HG03575 (cell line): ENCODE measurements around the gene SMPD4.
"Not testable (repeated sequence)": the region's sequence is repeated elsewhere in the genome, so short reads cannot be mapped to it uniquely, and the experiment has no call there.

Experiments used
- ATAC-seq: cut with Tn5 transposase; IDR thresholded peaks from one replicate; pipeline ENCODE4 v1.9.1; 2021; ENCODE audit not compliant: unreplicated experiment, insufficient number of reproducible peaks, low FRiP score; ENCODE audit errors: extremely low read depth

Gene SMPD4

DNA sequence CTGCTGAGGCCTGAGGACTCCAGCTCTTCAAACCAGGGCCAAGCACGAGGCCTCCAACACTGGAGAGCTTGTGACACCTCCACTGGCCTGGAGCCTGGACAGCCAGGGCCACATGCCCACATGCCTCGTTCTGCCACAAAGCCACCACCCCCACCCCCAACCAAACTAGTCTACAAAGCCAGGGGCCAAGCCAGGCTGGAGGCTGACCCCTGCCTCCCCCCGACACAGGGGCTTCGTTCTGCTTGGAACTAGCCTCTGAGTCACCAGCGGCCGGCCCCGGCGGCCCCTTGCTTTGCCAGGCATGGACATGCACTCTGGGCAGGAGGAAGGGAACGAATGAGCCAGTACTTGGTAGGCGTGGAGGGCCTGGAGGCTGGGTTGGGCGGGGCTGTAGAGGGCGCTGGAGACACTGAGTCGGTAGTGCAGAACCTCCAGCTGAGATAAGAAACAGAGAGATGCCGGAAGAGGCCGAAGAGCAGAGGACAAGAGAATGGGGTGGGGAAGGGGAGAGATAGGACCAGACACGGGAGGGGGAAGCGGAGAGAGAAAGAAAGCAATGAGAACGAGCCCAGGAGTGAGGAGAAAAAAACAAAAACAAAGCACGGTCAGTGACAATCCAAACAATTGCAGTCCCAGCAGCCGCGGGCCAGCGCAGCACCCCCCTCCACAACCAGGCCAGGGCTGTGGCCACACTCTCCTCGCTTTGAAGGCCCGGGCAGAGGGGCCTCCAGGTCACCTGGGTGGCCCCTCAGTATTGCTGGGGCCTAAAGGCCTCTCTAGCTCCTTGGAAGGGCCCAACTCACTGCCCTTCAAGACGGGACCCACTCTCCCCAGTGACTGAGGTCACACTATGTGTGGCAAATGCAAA is 20.3 kb downstream of the SMPD4 start:
- ATAC-seq: not testable (repeated sequence)

DNA sequence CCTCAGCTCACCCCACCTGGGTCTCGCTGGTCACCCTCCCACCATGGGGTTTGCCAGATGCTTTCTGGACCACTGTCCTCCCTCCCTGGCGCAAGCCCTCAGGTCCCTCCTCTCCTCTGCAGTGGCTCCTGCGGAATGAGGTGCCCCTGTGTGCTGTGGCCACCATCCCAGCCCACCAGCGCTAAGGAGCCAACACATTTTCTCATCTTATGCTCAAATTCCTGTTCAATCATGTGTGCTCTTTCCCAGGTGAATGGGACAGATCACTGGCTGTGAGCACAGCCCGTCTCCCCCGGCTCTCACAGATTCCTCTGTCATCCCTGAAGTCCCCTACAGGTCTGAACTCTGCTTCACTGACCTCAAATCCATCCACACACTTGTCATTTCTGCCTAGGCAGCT is 21.3 kb downstream of the SMPD4 start:
- no peak for ATAC-seq

DNA sequence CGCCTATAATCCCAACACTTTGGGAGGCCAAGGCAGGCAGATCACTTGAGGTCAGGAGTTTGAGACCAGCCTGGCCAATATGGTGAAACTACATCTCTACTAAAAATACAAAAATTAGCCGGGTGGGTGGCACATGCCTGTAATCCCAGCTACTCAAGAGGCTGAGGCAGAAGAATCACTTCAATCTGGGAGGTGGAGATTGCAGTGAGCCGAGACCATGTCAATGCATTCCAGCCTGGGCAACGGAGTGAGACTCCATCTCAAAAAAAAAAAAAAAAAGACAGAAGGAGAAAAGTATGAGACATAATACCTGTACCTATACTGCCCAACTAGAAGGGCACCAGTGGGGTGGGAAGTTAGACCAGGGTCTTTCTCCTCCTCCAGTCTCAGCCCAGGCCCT is 22.0 kb downstream of the SMPD4 start:
- not testable (repeated sequence) for ATAC-seq

DNA sequence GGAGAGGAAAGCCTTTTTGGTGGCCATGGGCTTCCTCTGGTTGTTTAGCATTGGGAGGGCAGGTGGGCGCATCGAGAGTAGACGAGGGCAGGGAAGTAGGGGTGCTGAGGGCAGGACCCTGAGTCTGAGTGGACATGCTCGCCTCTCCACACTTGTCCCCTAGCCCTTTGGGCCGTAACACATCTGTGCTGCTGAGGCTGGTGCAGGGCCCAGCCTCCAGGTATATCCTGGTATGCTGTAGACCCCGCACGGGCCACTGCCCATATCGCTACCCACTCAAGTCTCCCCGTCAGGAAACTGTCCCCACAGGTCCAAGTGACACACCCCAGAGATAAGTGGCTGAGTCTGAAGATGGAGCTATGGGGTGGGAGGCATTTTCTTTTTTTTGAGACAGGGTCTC is 22.8 kb downstream of the SMPD4 start:
- ATAC-seq: no peak

DNA sequence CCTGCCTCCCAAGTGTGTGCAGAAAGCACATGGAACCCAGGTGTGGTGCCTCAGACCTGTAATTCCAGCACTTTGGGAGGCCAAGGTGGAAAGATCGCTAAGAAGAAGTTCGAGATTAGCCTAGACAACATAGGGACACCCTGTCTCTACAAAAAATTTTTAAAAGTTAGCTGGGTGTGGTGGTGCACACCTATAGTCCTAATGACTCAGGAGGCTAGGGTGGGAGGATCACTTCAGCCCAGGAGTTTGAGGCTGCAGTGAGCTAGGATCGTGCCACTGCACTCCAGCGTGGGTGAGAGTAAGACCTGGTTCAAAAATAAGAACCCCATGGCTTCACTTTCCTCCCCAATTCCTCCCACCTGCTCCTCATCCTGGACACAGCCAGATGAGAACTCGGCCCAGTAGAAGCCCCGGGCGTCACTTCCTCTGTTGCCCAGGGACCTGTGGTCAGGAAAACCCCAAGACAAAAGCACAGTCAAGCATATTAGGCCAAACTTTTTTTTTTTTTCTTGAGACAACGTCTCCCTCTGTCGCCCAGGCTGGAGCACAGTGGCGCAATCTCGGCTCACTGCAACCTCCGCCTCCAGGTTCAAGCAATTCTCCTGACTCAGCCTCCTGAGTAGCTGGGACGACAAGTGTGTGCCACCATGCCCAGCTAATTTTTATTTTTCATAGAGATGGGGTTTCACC is 23.4 kb downstream of the SMPD4 start:
- peak; percentile 76 for ATAC-seq

DNA sequence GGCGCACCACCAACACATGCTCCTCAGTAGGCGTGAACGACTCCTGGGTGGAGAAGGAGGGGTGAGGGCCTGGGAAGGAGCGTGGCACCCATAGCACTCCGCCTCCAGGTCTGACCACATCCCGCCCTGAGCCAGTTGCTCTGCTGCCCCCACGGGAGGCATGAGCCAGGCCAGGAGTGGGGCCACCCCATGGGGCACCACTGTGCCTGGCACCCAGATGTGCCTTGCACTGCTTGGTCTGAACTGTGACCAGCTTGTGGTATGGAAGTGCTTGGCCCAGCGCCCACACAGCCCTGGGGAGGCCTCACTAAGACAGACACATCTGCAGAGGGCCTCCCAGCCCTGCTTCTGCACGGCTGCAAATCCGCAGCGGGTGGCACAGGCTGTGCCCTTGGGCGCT is 24.0 kb downstream of the SMPD4 start:
- ATAC-seq: not testable (repeated sequence)

DNA sequence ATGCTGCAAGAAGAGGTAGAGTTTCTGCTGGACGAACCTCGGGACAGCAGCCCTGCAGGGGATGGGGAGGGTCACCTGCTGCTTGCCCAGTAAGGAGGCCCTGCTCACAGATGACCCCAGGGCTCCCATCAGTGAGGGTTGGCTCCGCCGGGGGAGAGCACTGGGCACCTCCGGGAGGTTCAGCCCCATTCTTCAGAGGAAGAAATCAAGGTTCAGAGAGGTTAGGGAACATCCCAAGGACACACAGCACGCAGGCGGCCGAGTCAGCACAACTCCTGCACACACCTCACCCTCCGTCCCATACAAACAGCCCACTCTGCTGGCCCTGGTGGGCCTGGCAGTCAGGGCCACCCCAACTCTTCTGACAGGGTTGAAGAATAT is 24.8 kb downstream of the SMPD4 start:
- no peak for ATAC-seq

DNA sequence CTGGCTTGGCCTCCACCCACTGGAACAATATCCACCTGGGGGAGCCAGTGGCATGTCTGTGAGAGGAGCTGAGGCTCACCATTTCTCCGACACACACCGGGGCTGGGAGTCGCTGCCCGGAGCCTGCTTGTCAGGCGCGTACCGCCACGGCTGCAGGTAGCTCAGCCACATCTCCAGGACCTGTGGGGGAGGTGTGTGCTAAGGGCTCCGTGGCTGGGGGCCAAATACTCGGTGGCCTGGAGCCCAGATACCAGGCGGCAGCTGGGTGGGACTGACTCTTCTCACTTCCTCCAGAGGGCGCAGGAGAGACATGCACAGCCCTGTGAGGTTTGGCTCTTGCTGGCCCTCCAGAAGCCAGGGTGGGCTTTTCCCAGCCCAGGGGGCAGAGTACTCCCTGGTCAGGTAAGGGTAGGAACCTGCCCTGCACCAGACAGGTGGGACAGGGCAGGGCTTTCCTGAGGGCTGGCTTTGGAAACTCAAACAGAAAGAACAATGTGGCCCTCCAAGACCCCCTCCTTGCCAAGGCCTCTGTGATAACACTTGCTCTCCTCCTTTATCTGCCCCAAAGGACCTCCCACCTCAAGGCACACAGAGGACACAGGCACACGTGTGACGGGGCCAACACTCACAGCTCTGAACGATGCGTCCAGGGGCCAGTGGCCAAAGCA is 25.3 kb downstream of the SMPD4 start:
- ATAC-seq: not testable (repeated sequence)

DNA sequence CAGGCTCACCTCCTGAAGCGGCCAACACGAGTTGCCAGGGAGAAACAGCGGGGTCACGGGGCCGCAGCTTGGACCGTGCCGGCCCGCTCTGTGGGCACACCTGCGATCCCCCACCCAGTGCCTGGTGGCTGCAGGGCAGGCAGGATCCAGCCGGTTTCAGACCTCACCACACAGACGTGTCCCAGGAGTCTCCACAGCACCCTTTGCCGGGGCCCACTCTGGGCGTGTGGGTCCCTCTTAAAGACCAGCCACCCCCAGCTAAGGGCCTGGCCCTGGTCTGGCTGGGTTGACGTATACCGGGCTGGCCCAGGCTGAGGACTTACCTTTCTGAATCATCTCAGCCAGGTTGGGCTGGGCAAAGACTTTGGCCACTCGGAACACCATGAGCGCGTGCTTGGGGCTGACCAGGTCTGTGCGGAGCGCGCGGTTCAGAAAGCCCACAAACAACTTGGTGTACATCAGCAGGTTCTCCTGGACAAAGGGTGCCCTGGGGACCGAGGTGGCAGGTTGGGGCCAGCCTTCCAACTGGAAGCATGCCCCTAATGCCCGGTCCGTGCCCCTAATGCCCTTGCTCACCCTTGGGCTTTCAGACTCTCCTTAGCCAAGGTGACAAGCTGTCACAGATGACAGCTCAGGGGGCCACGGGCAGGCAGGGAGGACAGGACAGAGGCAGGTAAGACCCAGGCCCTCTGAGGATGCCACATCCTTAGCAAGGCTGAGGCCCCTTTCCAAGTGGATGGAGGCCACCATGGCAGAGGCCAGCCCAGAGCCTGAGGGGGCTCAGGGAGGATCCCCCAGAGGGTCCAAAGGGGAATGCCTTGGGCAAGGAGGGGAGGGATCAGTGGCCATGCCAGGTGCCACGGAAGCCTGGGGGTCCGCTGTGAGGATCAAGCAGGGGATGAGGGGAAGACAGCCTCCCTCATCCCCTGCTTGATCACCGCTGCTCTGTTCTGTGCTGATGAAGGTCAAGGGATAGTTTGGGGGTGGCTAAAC is 26.3 kb downstream of the SMPD4 start:
- ATAC-seq: no peak

DNA sequence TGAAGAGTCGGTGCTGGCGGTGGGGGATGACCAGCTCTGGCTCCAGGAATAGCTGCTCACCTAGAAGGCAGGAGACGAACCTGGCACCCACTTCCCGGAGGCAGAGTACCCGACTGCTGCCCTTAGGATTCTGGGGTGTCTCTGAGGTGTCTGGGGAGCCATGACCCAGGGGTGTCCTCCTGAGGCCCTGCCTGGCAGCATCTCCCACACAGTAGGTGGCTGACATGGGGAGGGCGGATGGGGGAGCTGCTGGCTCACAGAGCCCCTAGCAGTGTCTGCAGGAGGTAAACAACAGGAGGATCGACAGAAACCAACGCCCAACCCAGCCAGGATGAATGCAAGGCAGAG is 27.0 kb downstream of the SMPD4 start:
- not testable (repeated sequence) for ATAC-seq

DNA sequence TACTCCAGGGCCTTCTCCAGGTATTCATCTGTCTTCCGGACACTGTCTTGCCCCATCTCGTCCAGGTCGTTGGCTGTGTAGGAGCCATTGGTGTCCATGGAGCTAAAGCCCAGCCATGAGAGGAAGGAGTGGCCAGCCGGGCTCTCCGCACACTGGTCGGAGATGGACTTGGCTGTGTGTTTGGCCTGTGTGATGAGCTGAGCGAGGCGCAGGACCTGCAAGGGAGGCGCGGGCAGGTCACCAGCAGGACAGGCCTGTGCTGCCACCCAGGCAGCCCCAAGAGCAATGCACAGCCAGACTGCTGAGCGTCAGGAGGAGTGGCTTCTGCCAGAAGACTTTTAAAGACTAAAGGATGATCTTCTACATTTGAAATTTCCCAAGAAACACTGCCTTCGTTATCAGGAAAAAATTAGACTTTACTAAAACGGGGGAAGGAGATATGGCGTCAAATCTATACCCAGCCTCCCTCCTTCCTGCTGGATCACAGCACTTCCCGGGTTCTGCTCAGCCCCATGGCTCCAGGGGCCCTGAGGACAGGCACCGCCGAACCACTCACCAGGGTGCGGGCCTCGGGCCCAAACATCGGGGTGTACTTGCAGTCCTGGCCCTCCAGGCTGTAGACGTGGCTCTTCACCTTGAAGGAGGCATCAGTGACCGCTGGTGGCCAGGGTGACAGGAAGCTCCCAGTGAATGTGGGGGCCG is 27.5 kb downstream of the SMPD4 start:
- not testable (repeated sequence) for ATAC-seq

DNA sequence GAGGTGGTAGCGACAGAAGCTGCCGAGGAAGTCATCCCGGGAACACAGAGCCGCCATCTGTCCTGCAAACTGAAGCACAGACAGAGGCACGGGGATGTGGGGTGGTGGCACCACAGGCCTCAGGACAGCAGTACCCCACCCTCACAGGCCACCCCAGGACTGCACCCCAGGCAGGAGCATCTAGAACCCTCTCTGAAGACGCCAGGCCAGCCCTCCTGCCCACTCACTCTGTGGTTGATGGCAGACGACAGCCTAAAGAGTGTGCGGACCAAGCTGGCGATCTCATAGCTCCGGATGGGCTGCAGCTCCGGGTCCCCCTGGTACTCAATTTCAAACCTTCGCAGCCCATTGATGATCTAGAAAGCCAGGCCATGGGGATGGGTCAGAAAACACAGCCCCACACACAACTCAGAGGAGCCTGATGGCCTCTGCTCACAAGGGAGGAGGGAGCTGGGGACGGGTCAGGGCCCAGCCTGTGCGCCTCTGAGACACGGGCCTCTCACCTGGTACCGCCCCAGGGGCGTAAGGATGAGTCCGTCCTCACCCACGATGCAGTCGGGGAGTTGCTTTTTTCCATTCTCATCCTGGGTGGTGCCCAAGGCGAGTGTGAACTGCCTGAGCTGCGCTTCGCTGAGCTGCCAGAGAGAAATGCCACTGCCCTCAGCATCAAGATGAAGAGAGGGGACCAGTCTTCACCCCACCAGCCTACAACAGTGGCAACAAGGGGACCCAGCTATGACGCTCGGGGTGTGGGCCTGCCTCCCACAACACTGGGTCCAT is 28.4 kb downstream of the SMPD4 start:
- no peak for ATAC-seq

DNA sequence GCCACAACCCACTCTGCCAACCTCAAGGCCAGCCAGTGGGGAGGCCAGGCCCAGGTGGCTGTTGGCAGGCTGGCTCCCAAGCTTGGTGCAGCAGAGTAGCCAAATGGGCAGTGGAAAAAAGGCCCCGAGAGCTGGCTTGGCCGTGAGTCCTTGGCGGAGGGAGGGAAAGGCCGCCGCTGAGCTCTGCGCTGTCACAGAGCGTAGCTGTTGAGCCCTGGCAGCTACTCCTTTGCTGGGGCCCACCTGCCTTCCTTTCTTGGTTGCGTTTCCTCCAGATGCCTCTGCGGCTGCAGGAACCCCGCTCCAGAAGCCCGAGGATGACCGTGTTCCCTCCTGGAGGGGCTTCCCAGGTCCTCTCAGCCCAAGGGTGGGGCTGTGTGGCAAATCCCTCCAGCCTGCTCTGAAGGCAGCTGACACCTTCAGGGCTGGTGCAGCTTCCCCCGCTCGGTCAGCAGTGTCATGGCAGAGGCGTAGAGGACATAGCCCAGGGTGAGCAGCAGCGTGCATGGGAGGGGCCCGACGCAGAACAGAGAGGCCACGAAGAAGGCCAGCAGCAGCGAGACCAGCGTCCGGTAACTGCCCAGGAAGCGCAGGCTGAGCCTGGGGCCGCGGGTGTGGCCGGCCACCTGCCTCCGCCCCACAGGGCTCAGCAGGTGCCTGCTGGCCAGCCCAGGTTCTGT is 29.1 kb downstream of the SMPD4 start:
- ATAC-seq: not testable (repeated sequence)

DNA sequence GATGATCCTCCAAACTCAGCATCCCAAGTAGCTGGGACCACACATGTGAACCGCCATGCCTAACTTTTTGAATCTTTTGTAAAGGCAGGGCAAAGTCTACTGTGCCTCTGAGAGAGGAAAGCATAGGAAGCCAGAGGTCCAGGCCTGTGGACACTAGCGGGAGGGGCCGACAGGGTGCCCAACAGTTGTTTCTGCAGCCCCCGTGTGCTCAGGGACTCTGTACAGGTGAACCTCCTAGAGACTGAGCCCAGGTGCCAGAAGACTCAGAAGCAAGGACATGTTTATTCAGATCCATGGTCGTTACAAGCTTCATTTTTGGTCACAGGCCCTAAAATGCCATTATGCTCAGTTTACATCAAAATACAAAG is 30.3 kb downstream of the SMPD4 start:
- ATAC-seq: not testable (repeated sequence)

DNA sequence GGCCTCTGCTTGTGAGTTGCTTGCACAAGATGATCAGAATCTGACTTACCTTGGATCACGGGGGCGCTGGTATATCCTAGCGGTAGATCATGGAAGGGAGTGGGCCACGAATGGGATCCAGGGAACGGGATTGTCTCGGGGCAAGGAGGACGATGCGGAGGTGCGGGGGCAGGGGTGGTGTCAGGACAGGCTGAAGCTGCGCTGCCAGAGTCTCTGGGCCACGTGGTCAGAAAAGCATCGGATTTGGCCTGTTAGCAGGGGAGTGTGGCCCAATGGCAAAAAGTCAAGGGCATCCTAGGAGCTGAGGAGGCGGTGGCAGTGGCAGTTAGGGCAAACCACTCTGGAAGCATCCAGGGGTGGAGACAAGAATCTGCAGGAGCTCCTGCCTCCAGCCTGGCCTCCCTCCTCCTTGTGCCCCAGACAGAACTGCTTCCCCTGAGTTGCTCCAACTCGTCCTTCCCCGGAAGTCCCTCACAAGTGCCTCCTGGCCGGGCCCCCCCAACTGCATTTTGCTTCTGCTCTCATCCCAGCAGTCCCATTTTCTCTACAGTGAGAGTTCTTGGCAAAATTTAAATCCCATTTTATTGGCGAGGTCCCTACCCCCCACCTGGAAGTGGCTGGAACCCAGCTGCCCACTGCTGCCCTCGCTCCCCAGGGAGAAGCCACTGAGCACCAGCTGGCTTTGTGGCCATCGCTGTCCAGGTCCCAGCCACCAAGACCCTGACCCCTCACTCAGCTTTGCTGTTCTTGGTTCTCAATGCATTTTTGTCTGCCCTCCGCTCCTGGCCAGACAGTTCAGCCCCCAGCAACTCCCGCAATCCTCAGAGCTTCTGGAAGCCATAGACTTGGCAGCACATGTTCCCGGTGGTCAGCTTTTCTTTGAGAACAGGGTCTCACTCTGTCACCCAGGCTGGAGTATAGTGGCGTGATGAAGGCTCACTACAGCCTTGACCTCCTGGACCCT is 30.9 kb downstream of the SMPD4 start:
- ATAC-seq: no peak

DNA sequence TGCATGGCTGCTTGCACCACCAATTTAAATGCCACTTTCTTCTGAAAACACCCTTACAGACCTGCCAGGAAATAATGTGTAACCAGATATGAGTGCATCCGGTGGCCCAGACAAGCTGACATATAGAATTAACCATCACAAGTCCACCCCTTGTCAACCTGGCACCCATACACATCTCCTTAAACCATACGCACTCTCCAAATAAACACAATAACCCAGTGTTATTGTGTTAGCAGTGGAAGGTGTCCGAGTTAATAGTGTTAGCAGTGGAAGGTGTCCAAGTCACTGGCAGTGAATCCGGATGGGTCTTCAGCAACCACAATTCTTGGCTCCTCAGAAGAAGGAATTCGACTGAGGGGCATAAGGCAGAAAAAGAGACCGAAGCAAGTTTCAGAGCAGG is 32.9 kb downstream of the SMPD4 start:
- not testable (repeated sequence) for ATAC-seq
